ENCODE results near the gene LRP10. TPM values are rescaled to one million over a fixed set of nuclear protein-coding genes. Genes with fewer than 3 reads are reported as not detected.

LRP10 gene
- total and polyA plus RNA-seq, 4 donors: 20.3 to 57.1 (median 46.2) TPM

GRCh38 chr14:22928237-22929103 is 56.9 kb downstream of the LRP10 start:
- no peaks in the 10 kb centered on the region for H3K9me3 ChIP-seq (ENCODE audit: control insufficient read depth, insufficient read depth, low read length)
- H3K4me3 ChIP-seq (ENCODE audit: low read depth, low read length): peak overlapping the region; percentile 100
- H3K36me3 ChIP-seq (ENCODE audit: control insufficient read depth, insufficient read depth, low read length): peaks cover 30% of the 10 kb centered on the region
- peak overlapping the region; percentile 96 for H3K27ac ChIP-seq (ENCODE audit: low read depth, low read length)
- 16% methylated on average over 11 of the region's 12 CpGs for WGBS (ENCODE audit: insufficient coverage)
- peaks cover 27% of the 10 kb centered on the region for H3K4me1 ChIP-seq (ENCODE audit: control insufficient read depth, insufficient read depth, low read length)
- no peak for DNase-seq (ENCODE audit: low read depth in 4 of 6, low spot score in 6 of 6)
- H3K27me3 ChIP-seq (ENCODE audit: control insufficient read depth, insufficient read depth, low read length): no peaks in the 10 kb centered on the region

GRCh38 chr14:22929104-22929960 is 57.8 kb downstream of the LRP10 start, which contains the start of gene PRMT5:
TSS of gene PRMT5 (minus strand) at chr14:22929376. CDS start at chr14:22929361, 15 bp downstream.
- under 1% methylated on average over 46 of the region's 51 CpGs for WGBS (ENCODE audit: insufficient coverage)

GRCh38 chr14:22929961-22930364 is 58.4 kb downstream of the LRP10 start:
- 0% methylated on average over 1 of the region's 2 CpGs for WGBS (ENCODE audit: insufficient coverage)
- H3K27ac ChIP-seq (ENCODE audit: low read depth, low read length): peak overlapping the region; percentile 96
- DNase-seq (ENCODE audit: low read depth in 4 of 6, low spot score in 6 of 6): no peak
- peaks cover 15% of the 10 kb centered on the region for H3K36me3 ChIP-seq (ENCODE audit: control insufficient read depth, insufficient read depth, low read length)
- peak overlapping the region; percentile 100 for H3K4me3 ChIP-seq (ENCODE audit: low read depth, low read length)
- peaks cover 27% of the 10 kb centered on the region for H3K4me1 ChIP-seq (ENCODE audit: control insufficient read depth, insufficient read depth, low read length)
- no peaks in the 10 kb centered on the region for H3K27me3 ChIP-seq (ENCODE audit: control insufficient read depth, insufficient read depth, low read length)
- H3K9me3 ChIP-seq (ENCODE audit: control insufficient read depth, insufficient read depth, low read length): no peaks in the 10 kb centered on the region

More at GRCh38 chr14:22929104-22929960, 57.8 kb downstream of the LRP10 start, which contains the start of gene PRMT5:
- Histone ChIP-seq H3K4me3 (ENCODE audit: low read depth, low read length) (peak within 1 kb of the TSS; percentile 100), H3K4me1 (ENCODE audit: control insufficient read depth, insufficient read depth, low read length) (peaks cover 27% of the 10 kb centered on the region), H3K27ac (ENCODE audit: low read depth, low read length) (peak within 1 kb of the TSS; percentile 96), H3K36me3 (ENCODE audit: control insufficient read depth, insufficient read depth, low read length) (peaks cover 21% of the 10 kb centered on the region), H3K9me3 (ENCODE audit: control insufficient read depth, insufficient read depth, low read length) (no peaks in the 10 kb centered on the region), H3K27me3 (ENCODE audit: control insufficient read depth, insufficient read depth, low read length) (no peaks in the 10 kb centered on the region)
- DNase-seq (ENCODE audit: low read depth in 4 of 6, low spot score in 6 of 6): peak; percentile 99 to 100 (median 100)

Small RNA genes lying within 50 kb of the gene (small RNA-seq; reads per million reads assigned to genes)
- gene RF00019 (ENCODE audit: low replicate concordance): not detected

Other genes with a start within 250 kb of the LRP10 start
- under 1 TPM in 1 of 2 donors, not detected in 1; 0.06 TPM for gene OR6J1, start 227.4 kb upstream of the LRP10 start, total RNA-seq
- gene OR6J1, start 227.4 kb upstream of the LRP10 start, polyA plus RNA-seq (ENCODE audit: insufficient read length in 2 of 2): under 1 TPM; 0.43 to 0.47 TPM
- 10 to 100 TPM; 45.9 to 98.7 TPM for gene OXA1L, start 105.1 kb upstream of the LRP10 start, total RNA-seq
- 10 to 100 TPM; 90.0 to 96.7 TPM for gene OXA1L, start 105.1 kb upstream of the LRP10 start, polyA plus RNA-seq (ENCODE audit: insufficient read length in 2 of 2)
- 1 to 10 TPM; 8.5 to 8.8 TPM for gene SLC7A7, start 56.3 kb upstream of the LRP10 start, total RNA-seq
- 10 to 100 TPM; 11.4 to 11.5 TPM for gene SLC7A7, start 56.3 kb upstream of the LRP10 start, polyA plus RNA-seq (ENCODE audit: insufficient read length in 2 of 2)
- 10 to 100 TPM; 21.1 to 66.6 TPM for gene MRPL52, start 41.9 kb upstream of the LRP10 start, total RNA-seq
- gene MRPL52, start 41.9 kb upstream of the LRP10 start, polyA plus RNA-seq (ENCODE audit: insufficient read length in 2 of 2): 100 to 1,000 TPM in 1 of 2 donors, 10 to 100 TPM in 1; 97.6 to 104 TPM
- 100 to 1,000 TPM in 1 of 2 donors, 10 to 100 TPM in 1; 67.0 to 262 TPM for gene MMP14, start 35.2 kb upstream of the LRP10 start, total RNA-seq
- 10 to 100 TPM; 60.5 to 89.0 TPM for gene MMP14, start 35.2 kb upstream of the LRP10 start, polyA plus RNA-seq (ENCODE audit: insufficient read length in 2 of 2)
- 1 to 10 TPM; 1.3 to 2.1 TPM for gene REM2, start 11.5 kb downstream of the LRP10 start, total RNA-seq
- 1 to 10 TPM; 8.2 to 8.9 TPM for gene REM2, start 11.5 kb downstream of the LRP10 start, polyA plus RNA-seq (ENCODE audit: insufficient read length in 2 of 2)
- gene RBM23, start 47.4 kb downstream of the LRP10 start, total RNA-seq: 100 to 1,000 TPM; 127 to 145 TPM
- 100 to 1,000 TPM; 111 to 126 TPM for gene RBM23, start 47.4 kb downstream of the LRP10 start, polyA plus RNA-seq (ENCODE audit: insufficient read length in 2 of 2)
- gene PRMT5, start 57.6 kb downstream of the LRP10 start, total RNA-seq: 10 to 100 TPM; 51.3 to 60.3 TPM
- gene PRMT5, start 57.6 kb downstream of the LRP10 start, polyA plus RNA-seq (ENCODE audit: insufficient read length in 2 of 2): 10 to 100 TPM; 83.5 to 88.8 TPM
- 10 to 100 TPM; 37.2 to 41.5 TPM for gene HAUS4, start 85.3 kb downstream of the LRP10 start, total RNA-seq
- gene HAUS4, start 85.3 kb downstream of the LRP10 start, polyA plus RNA-seq (ENCODE audit: insufficient read length in 2 of 2): 10 to 100 TPM; 31.7 to 40.7 TPM
- 10 to 100 TPM; 11.1 to 27.7 TPM for gene AJUBA, start 110.8 kb downstream of the LRP10 start, total RNA-seq
- gene AJUBA, start 110.8 kb downstream of the LRP10 start, polyA plus RNA-seq (ENCODE audit: insufficient read length in 2 of 2): 10 to 100 TPM in 1 of 2 donors, 1 to 10 TPM in 1; 7.6 to 13.3 TPM
- 10 to 100 TPM in 1 of 2 donors, 1 to 10 TPM in 1; 3.8 to 11.7 TPM for gene C14orf93, start 138.4 kb downstream of the LRP10 start, total RNA-seq
- gene C14orf93, start 138.4 kb downstream of the LRP10 start, polyA plus RNA-seq (ENCODE audit: insufficient read length in 2 of 2): 10 to 100 TPM in 1 of 2 donors, 1 to 10 TPM in 1; 7.9 to 13.4 TPM
- gene PSMB5, start 163.2 kb downstream of the LRP10 start, total RNA-seq: 100 to 1,000 TPM; 132 to 149 TPM
- gene PSMB5, start 163.2 kb downstream of the LRP10 start, polyA plus RNA-seq (ENCODE audit: insufficient read length in 2 of 2): 100 to 1,000 TPM; 209 to 211 TPM
- gene PSMB11, start 170.5 kb downstream of the LRP10 start, total RNA-seq: not detected
- not detected for gene PSMB11, start 170.5 kb downstream of the LRP10 start, polyA plus RNA-seq (ENCODE audit: insufficient read length in 2 of 2)
- gene CDH24, start 185.8 kb downstream of the LRP10 start, total RNA-seq: 10 to 100 TPM in 1 of 2 donors, 1 to 10 TPM in 1; 9.6 to 17.1 TPM
- gene CDH24, start 185.8 kb downstream of the LRP10 start, polyA plus RNA-seq (ENCODE audit: insufficient read length in 2 of 2): 10 to 100 TPM; 37.9 to 46.0 TPM
- 100 to 1,000 TPM in 1 of 2 donors, 10 to 100 TPM in 1; 63.2 to 125 TPM for gene ACIN1, start 223.4 kb downstream of the LRP10 start, total RNA-seq
- 100 to 1,000 TPM; 196 to 229 TPM for gene ACIN1, start 223.4 kb downstream of the LRP10 start, polyA plus RNA-seq (ENCODE audit: insufficient read length in 2 of 2)
- gene C14orf119, start 223.8 kb downstream of the LRP10 start, total RNA-seq: 10 to 100 TPM; 35.4 to 57.2 TPM
- gene C14orf119, start 223.8 kb downstream of the LRP10 start, polyA plus RNA-seq (ENCODE audit: insufficient read length in 2 of 2): 10 to 100 TPM; 50.5 to 55.4 TPM
- under 1 TPM; 0.10 to 0.61 TPM for gene CIROP, start 233.2 kb downstream of the LRP10 start, total RNA-seq
- gene CIROP, start 233.2 kb downstream of the LRP10 start, polyA plus RNA-seq (ENCODE audit: insufficient read length in 2 of 2): under 1 TPM; 0.06 to 0.10 TPM
- gene CEBPE, start 247.5 kb downstream of the LRP10 start, total RNA-seq: 1 to 10 TPM in 1 of 2 donors, under 1 TPM in 1; 0.17 to 1.5 TPM
- not detected for gene CEBPE, start 247.5 kb downstream of the LRP10 start, polyA plus RNA-seq (ENCODE audit: insufficient read length in 2 of 2)